Psoas muscle (tissue), 8 donors: ENCODE measurements around the gene ROBO1. TPM values are rescaled to one million over a fixed set of nuclear protein-coding genes. Genes with fewer than 3 reads are reported as not detected.

Experiments
- ATAC-seq, 4 donors: fragments of 200-7000 bp; cut with Tn5 transposase; one replicate each; pipeline ENCODE4 v1.9.1; 2020; ENCODE audit warnings: moderate library complexity in 3 of 4, mild to moderate bottlenecking in 2 of 4
- DNase-seq, 2 donors: peaks; one replicate each; pipeline ENCODE4 v3.0.0-alpha.2; 2020
- H3K27ac ChIP-seq: fragments of 200-600 bp; one replicate; pipeline ENCODE4 v1.8.0; 2022
- H3K27me3 ChIP-seq, 3 donors: fragments of 200-600 bp in 1 of 3; one replicate each; pipeline versions ENCODE4 v1.6.1 to v1.8.0; 2013 to 2022; ENCODE audit warnings: low read length in 2 of 3, mild to moderate bottlenecking in 2 of 3, moderate library complexity in 1 of 3; ENCODE audit not compliant: insufficient read depth in 3 of 3
- H3K36me3 ChIP-seq, 2 donors: fragments of 200-600 bp in 1 of 2; one replicate each; pipeline versions ENCODE4 v1.6.1 to v1.8.0; 2013 to 2022; ENCODE audit warnings: low read depth in 1 of 2, mild to moderate bottlenecking in 1 of 2, moderate library complexity in 1 of 2; ENCODE audit not compliant: insufficient read depth in 1 of 2
- H3K4me1 ChIP-seq: fragments of 200-600 bp; one replicate; pipeline ENCODE4 v1.8.0; 2022
- H3K4me3 ChIP-seq: fragments of 200-600 bp; one replicate; pipeline ENCODE4 v1.8.0; 2022; ENCODE audit warnings: mild to moderate bottlenecking
- H3K9me3 ChIP-seq: fragments of 200-600 bp; one replicate; pipeline ENCODE4 v1.8.0; 2022
- CTCF ChIP-seq: fragments of 200-600 bp; IDR thresholded peaks from one replicate; pipeline ENCODE4 v1.8.0; 2022; ENCODE audit warnings: antibody characterized with exemption
- WGBS, 3 donors: extraction: QIAGEN DNeasy Blood & Tissue Kit; methylation state at CpG; one replicate each; pipeline versions ENCODE4 v1.1.6 to v1.1.7; 2013; 5-methylcytosine and 5-hydroxymethylcytosine counted together
- intact Hi-C, 2 donors: fragments of 100-400 bp; cut with DNase I; formaldehyde crosslinking; loops; one replicate each; pipeline versions ENCODE4 v1.11.0 to v1.14.2; 2022
- polyA plus RNA-seq, 3 donors: library from polyadenylated mRNA; stranded (reverse); fragments of 200-250 nt; gene quantifications; one replicate each; pipeline ENCODE4 v1.2.3, GENCODE V29; 2013
- total RNA-seq, 4 donors: library from RNA; stranded (reverse); fragmentation: NEBNext Ultra II Directional in 2 of 4; extraction: Animal tissue kit (Norgen Biotek cat#: 25700) in 2 of 4; gene quantifications; one replicate each; pipeline versions ENCODE4 v1.2.1 to v1.2.4, GENCODE V29; 2021 to 2023
- donor health status: healthy with polysubstance abuse.
- donor health status: DM: no; HTN: no; CAD: no; lungs with moderate emphysema.
- donor health status: Bipolar disorder and iron deficiency.
- donor health status: healthy.
- donor health status: DM: yes; HTN: yes; CAD: no.
- donor health status: DM: no; HTN: no; CAD: no.
- donor health status: DM: no; HTN: no; CAD: no.
- donor health status: DM: yes; HTN: yes; CAD: no.

Gene ROBO1
- total and polyA plus RNA-seq, 7 donors: 0.52 to 14.0 (median 4.9) TPM

- Histone ChIP-seq H3K27ac (no peak overlapping the region), H3K27me3 (no peaks in the 10 kb centered on the region), H3K4me1 (no peaks in the 10 kb centered on the region), H3K4me3 (no peak overlapping the region), H3K9me3 (no peaks in the 10 kb centered on the region), H3K36me3 (no peaks in the 10 kb centered on the region)
- WGBS, 3 donors: 85 to 95% (median 89%) methylated on average over 2 of the region's 2 CpGs
- no peak for ATAC-seq
- no peak for DNase-seq
- intact Hi-C loops: no loop called here
- no peak for TF ChIP-seq CTCF
Measured at GRCh38 chr3:79396595-79396994, 371.2 kb downstream of the ROBO1 start.

- Histone ChIP-seq H3K27me3 (peaks cover 0 to 2% (median 0%) of the 10 kb centered on the region in 3 donors), H3K4me3 (no peak overlapping the region), H3K36me3 (no peaks in the 10 kb centered on the region), H3K9me3 (no peaks in the 10 kb centered on the region), H3K4me1 (no peaks in the 10 kb centered on the region), H3K27ac (no peak overlapping the region)
- ATAC-seq: no peak
- TF ChIP-seq CTCF: no peak
- intact Hi-C loops: no loop called here
- no peak for DNase-seq
- 74 to 93% (median 92%) methylated on average over 1 of the region's 1 CpG for WGBS, 3 donors
Measured at GRCh38 chr3:79392479-79392878, 375.3 kb downstream of the ROBO1 start.

- Histone ChIP-seq H3K9me3 (no peaks in the 10 kb centered on the region), H3K36me3 (no peaks in the 10 kb centered on the region), H3K27me3 (peaks cover 0 to 2% (median 0%) of the 10 kb centered on the region in 3 donors), H3K4me1 (no peaks in the 10 kb centered on the region), H3K4me3 (no peak overlapping the region), H3K27ac (no peak overlapping the region)
- intact Hi-C loops: no loop called here
- no peak for TF ChIP-seq CTCF
- WGBS, 3 donors: 82 to 93% (median 82%) methylated on average over 2 of the region's 2 CpGs
- DNase-seq (no peak), ATAC-seq (no peak)
Measured at GRCh38 chr3:79390352-79390751, 377.4 kb downstream of the ROBO1 start.

GRCh38 chr3:79385211-79385610 is 382.6 kb downstream of the ROBO1 start:
- DNase-seq (no peak), ATAC-seq (no peak)
- WGBS, 3 donors: 62 to 74% (median 67%) methylated on average over 3 of the region's 3 CpGs
- Histone ChIP-seq H3K27me3 (peaks cover 0 to 2% (median 0%) of the 10 kb centered on the region in 3 donors), H3K4me3 (no peak overlapping the region), H3K4me1 (no peaks in the 10 kb centered on the region), H3K9me3 (no peaks in the 10 kb centered on the region), H3K27ac (no peak overlapping the region), H3K36me3 (no peaks in the 10 kb centered on the region)
- no peak for TF ChIP-seq CTCF
- intact Hi-C loops: no loop called here

- ATAC-seq (no peak), DNase-seq (no peak)
- Histone ChIP-seq H3K27ac (no peak overlapping the region), H3K4me1 (no peaks in the 10 kb centered on the region), H3K9me3 (no peaks in the 10 kb centered on the region), H3K36me3 (no peaks in the 10 kb centered on the region), H3K27me3 (no peaks in the 10 kb centered on the region), H3K4me3 (no peak overlapping the region)
- intact Hi-C loops: no loop called here
- WGBS, 3 donors: 21 to 28% (median 24%) methylated on average over 3 of the region's 3 CpGs
- no peak for TF ChIP-seq CTCF
Measured at GRCh38 chr3:79383402-79384012, 384.3 kb downstream of the ROBO1 start.
